ENCODE data around the gene TCTN3. TPM values are rescaled to one million over a fixed set of nuclear protein-coding genes. Genes with fewer than 3 reads are reported as not detected.
"Not testable (repeated sequence)": the region's sequence is repeated elsewhere in the genome, so short reads cannot be mapped to it uniquely, and the experiment has no call there.

The TCTN3 gene
- 28.6 and 35.8 TPM in 2 replicates for total RNA-seq

- DNase-seq (ENCODE audit: low read depth, low spot score) = peak; percentile 99
Measured at GRCh38 chr10:95693668-95694534, at the start of gene TCTN3. Gene TCTN3 (minus strand): TSS chr10:95693927. CDS start chr10:95693899, 28 bp downstream.

DNA sequence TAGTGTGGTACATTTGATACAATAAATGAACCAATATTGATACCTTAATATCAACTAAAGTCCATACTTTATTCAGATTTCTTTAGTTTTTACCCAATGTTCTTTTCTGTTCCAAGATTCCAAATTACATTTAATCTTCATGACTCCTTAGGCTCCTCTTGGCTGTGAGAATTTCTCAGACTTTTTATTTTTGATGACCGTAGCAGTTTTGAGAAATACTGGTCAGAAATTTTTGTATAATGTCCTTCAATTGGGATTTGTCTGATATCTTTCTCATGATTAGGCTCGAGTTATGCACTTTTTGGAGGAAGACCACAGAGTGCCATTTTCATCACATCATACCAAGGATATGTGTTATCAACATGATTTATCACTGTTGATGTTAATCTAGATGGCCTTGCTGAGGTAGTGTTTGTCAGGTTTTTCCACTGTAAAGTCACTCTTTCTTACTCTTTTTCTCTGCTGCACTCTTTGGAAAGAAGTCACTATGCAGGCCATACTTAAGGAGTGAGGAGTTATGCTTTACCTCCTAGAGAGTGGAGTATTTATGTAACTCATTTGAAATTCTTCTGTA, 49.3 kb upstream of the TCTN3 start:
- no peak for DNase-seq (ENCODE audit: low read depth, low spot score)

DNA sequence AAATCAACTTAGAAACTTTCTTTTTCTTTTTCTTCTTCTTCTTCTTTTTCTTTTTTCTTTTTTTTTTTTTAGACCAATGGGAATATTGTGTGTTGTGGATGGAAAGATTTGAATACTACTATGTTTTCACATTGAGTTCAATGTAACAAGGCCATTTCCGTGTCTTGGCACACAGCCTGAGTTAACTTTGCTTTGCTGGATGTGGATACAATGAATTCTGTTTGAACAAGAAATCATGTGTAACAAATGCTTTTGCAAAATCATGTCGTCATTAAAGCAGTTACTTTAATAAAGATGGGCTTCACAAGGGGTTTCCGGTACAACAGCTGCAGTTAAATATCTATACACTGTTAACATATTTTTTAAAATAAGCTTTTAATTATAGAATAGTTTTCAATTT, 48.8 kb upstream of the TCTN3 start:
- peak; percentile 74 for DNase-seq (ENCODE audit: low read depth, low spot score)

DNA sequence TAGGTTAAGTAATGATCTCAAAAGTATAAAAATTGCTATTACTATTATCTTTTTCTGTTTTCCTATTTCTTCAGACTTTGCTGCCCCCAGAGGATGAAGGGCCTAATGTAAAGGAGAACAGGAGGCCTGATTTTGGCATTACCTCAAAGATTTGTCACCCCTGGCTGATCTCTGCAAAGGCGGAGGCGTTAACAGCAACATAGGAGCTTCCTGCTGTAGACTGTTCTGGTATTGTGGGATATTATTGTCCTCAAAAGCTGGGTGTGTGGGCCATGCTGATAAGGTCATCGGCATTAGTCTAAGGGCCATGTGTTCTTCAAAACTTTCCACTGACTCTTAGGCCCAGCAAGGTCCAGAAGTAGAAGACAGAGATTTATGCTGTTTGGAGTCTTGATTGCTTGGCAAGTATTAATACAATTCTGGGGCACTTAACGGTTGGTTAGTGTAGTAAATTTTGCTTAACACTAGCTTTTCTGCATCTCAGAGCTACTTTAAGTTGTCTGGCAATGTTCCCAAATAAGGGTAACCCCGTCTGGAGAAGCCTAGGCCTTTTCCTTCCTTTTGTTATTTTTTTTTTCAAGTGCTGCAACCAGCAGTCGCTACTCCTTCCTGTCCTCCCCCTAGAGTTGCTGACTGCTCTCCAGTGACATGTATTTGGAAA, 48.2 kb upstream of the TCTN3 start:
- peak; percentile 96 for DNase-seq (ENCODE audit: low read depth, low spot score)

- DNase-seq (ENCODE audit: low read depth, low spot score) = no peak
Measured at GRCh38 chr10:95739056-95739455, 45.3 kb upstream of the TCTN3 start.

GRCh38 chr10:95732907-95733306, 39.2 kb upstream of the TCTN3 start:
- DNase-seq (ENCODE audit: low read depth, low spot score) = not testable (repeated sequence)

DNA sequence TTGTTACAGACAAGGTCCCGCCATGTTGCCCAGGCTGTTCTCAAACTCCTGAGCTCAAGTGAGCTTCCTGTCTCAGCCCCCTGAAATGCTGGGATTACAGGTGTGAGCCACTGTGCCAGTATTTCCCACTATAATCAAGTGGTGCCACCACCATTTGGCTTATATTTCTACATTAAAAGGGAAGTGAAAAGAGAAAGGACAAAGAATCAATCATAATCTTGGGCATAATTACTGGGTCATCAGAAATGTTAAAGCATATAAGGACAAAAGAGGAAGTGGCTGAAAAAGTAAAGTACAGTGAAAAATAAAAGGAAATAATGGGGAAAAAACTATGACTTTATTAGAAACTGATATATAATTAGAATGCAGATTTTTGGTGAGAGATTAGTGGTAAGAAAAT, 36.5 kb upstream of the TCTN3 start:
- DNase-seq (ENCODE audit: low read depth, low spot score) = no peak

DNA sequence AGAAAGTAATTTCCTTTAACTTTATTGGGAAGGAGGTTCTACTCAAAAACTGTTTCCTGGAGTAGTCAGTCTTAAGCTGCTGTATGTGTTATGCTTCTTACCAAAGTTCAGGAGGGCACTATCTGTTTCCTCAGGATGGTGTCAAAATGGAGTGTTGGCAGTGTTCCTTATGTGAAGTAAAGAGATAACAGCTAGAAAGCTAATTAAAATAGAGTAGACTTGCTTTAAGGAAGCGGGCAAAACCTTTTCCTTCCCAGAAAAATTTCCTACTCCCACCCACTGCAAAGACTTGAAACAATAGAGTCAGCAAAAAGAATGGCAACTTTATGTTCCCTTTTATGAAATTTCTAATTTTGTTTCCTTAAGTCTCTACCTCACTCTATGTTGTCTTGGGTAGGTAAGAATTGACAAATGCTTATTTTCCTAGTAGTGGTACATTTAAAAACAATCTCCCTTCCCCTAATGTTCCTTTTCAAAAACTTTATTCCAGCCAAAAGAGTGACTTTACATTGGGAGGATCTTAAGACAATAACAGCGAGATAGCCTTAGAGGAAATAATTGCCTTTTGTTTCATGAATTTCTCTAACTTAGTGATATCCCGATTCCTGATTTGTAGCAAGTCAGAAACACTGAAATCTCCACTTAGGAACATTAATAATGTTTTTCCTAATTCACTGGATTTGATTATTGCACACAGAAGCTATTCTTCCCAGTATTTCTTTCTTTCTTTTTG, 35.8 kb upstream of the TCTN3 start:
- DNase-seq (ENCODE audit: low read depth, low spot score) = peak; percentile 73

GRCh38 chr10:95728526-95728925, 34.8 kb upstream of the TCTN3 start:
- no peak for DNase-seq (ENCODE audit: low read depth, low spot score)

DNA sequence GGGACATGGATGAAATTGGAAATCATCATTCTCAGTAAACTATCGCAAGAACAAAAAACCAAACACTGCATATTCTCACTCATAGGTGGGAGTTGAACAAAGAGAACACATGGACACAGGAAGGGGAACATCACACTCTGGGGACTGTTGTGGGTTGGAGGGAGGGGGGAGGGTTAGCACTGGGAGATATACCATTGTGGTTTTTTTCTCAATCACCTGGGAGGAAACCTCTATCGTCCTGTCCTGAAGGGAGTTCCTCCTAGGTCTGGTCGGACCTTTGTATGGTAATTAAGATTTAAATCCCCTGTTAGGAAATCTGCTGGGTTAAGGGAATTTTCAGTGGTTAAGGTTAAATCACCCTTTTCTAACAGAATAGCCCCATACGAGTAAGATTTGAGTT, 28.8 kb upstream of the TCTN3 start:
- DNase-seq (ENCODE audit: low read depth, low spot score) = not testable (repeated sequence)

GRCh38 chr10:95720745-95721144, 27.0 kb upstream of the TCTN3 start:
- not testable (repeated sequence) for DNase-seq (ENCODE audit: low read depth, low spot score)

GRCh38 chr10:95716866-95717265, 23.1 kb upstream of the TCTN3 start:
- DNase-seq (ENCODE audit: low read depth, low spot score) = no peak

DNA sequence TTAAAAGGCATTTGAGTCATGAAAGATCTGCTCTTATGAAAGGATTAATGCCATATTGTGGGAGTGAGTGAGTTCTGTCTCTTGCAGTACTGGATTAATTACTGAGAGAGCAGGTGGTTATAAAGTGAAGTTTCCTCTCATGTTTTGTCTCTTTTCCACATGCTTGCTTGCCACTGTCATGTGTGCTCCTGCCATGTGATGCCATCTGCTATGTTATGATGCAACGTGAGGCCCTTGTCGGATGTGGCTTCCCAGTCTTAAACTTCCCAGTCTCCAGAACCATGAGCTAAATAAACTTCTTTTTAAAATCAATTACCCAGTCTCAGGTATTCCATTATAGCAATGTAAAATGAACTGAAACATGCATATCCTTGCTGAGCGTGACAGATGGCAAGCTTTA, 22.7 kb upstream of the TCTN3 start:
- no peak for DNase-seq (ENCODE audit: low read depth, low spot score)

DNA sequence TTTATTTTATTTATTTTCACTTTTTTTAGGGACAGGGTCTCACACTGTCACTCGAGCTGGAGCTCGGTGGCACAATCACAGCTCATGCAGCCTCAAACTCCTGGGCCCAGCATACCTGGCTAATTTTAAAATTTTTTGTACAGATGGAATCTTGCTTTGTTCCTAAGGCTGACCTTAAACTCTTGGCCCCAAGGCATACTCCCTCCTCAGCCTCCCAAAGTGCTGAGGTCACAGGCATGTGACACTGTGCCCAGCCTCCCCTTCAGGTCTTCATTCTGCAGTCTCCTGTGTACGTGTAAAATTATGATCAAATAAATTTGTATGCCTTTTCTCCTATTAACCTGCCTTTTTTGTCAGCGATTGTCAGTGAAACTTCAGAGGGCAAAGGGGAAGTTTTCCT, 17.8 kb upstream of the TCTN3 start:
- no peak for DNase-seq (ENCODE audit: low read depth, low spot score)

DNA sequence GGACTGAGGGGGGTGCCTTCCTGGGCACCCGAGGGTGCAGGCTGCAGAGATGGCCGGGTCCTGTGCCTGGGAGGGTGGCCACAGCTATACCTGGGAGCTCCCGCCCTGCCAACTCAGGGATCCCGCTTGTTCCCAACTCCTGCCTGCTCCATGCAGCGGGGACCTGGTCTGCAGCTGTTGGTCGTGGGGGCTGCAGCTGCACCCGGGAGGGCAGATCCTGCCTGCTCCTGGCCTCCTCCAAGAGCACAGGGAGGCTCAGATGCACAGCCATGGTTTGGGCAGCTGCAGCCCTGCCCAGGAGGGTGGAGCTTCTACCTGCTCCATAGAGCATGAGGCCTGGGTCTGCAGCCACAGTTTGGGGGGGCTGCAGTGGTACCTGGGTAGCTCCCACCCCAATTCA, 13.3 kb upstream of the TCTN3 start:
- DNase-seq (ENCODE audit: low read depth, low spot score) = no peak

GRCh38 chr10:95706573-95706972, 12.8 kb upstream of the TCTN3 start:
- no peak for DNase-seq (ENCODE audit: low read depth, low spot score)

DNA sequence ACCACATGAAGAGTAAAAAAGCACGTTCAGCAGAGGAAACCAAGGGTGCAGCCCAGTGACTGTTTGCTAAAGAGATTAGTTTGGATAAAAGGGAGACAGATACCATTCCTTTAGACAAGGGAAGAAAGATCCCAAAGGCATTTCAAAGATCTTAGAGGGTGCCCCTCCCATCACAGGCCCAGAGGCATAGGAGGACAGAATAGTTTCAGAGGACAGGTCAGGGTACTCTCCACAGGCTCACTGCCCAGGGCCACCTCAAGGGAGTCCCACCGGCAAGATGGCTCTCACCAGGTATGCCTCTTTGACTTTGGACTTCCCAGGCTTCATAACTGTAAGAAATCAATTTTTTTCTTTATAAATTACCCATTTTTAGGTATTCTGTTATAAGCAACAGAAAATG, 4.7 kb upstream of the TCTN3 start:
- no peak for DNase-seq (ENCODE audit: low read depth, low spot score)

GRCh38 chr10:95697429-95697828, 3.7 kb upstream of the TCTN3 start:
- no peak for DNase-seq (ENCODE audit: low read depth, low spot score)

DNA sequence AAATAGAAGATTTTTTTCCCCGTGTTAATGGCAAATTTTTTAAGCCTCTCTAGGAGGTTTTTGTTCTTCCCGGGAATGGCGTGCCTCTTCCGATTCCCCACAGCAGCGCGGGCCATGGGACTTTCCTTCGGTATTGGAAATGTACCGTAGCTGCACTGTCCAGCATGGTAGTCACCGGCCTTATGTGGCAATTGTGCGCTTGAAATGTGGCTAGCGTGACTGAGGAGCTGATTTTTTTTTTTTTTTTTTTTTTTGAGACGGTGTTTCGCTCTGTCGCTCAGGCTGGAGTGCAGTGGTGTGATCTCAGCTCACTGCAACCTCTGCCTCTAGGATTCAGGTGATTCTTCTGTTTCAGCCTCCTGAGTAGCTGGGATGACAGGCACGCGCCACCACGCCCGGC, 938 bp upstream of the TCTN3 start:
- DNase-seq (ENCODE audit: low read depth, low spot score) = no peak

- DNase-seq (ENCODE audit: low read depth, low spot score) = no peak
Measured at GRCh38 chr10:95693071-95693667, 558 bp downstream of the TCTN3 start.

DNA sequence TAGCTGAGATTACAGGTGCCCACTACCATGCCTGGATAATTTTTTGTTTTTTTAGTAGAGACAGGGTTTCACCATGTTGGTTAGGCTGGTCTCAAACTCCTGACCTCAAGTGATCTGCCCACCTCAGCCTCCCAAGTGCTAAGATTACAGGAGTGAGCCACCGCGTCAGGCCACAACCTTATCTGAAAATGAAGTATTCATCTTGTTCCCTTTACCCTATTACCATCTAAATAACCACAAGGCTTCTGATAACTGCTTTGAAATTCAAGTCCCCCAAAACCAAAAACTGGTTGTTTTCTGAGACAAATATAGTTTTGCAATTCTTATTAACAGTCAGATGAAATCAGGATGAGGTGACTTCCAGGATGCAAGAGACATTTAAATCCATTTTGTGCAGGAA, 2.4 kb downstream of the TCTN3 start:
- DNase-seq (ENCODE audit: low read depth, low spot score) = no peak

Measured in pulmonary artery endothelial cell (primary cell).